H1 (cell line): Measurements from ENCODE around the gene GNG10.
"Not testable (repeated sequence)": the region's sequence is repeated elsewhere in the genome, so short reads cannot be mapped to it uniquely, and the experiment has no call there.

ENCODE experiments used
- CTCF ChIP-seq, 3 experiments: IDR thresholded peaks; 1 replicate in 2 of 3; 2 replicates in 1 of 3; pipeline versions ENCODE4 v1.5.1 to v1.6.1; 2011; ENCODE audit warnings: low read length in 3 of 3, mild to moderate bottlenecking in 3 of 3, inconsistent platforms in 2 of 3, low read depth in 1 of 3, moderate library complexity in 1 of 3; ENCODE audit not compliant: insufficient read depth in 1 of 3; ENCODE audit errors: control extremely low read depth in 1 of 3
- EP300 ChIP-seq, 2 experiments: IDR thresholded peaks; 1 replicate in 1 of 2; 2 replicates in 1 of 2; pipeline ENCODE4 v1.6.1; 2011 to 2012; ENCODE audit warnings: low read depth in 2 of 2, low read length in 2 of 2, mild to moderate bottlenecking in 2 of 2, borderline replicate concordance in 1 of 2, inconsistent platforms in 1 of 2, moderate library complexity in 1 of 2
- EZH2 ChIP-seq: fragments of 200-600 bp; sonication (generic); IDR thresholded peaks from 2 replicates; pipeline ENCODE4 v1.7.1; 2012; ENCODE audit warnings: low read depth, mild to moderate bottlenecking, moderate library complexity, low read length, inconsistent platforms; ENCODE audit not compliant: severe bottlenecking
- JUN ChIP-seq: IDR thresholded peaks from 2 replicates; pipeline ENCODE4 v1.6.1; 2011; ENCODE audit warnings: low read depth, mild to moderate bottlenecking, improper control_type of control experiment, low read length
- MAFK ChIP-seq: IDR thresholded peaks from 2 replicates; pipeline ENCODE4 v1.6.1; 2012; ENCODE audit warnings: low read depth, mild to moderate bottlenecking, improper control_type of control experiment, low read length
- POLR2A ChIP-seq, 2 experiments: IDR thresholded peaks; 1 replicate in 1 of 2; 2 replicates in 1 of 2; pipeline ENCODE4 v1.6.1; 2011; ENCODE audit warnings: low read depth in 2 of 2, low read length in 2 of 2, mild to moderate bottlenecking in 2 of 2; ENCODE audit errors: control extremely low read depth in 1 of 2
- RAD21 ChIP-seq, 2 experiments: IDR thresholded peaks in 1 of 2; conservative IDR thresholded peaks in 1 of 2; 2 replicates each; pipeline ENCODE4 v1.6.1; 2011; ENCODE audit warnings: low read depth in 2 of 2, low read length in 2 of 2, improper control_type of control experiment in 1 of 2, inconsistent platforms in 1 of 2, mild to moderate bottlenecking in 1 of 2, moderate library complexity in 1 of 2
- USF2 ChIP-seq: IDR thresholded peaks from 2 replicates; pipeline ENCODE4 v1.6.1; 2011; ENCODE audit warnings: low read length, improper control_type of control experiment
- ZNF274 ChIP-seq: IDR thresholded peaks from 2 replicates; pipeline ENCODE4 v1.7.0; 2012; ENCODE audit warnings: low read length, borderline replicate concordance; ENCODE audit errors: extremely low read depth

- not testable (repeated sequence) for TF ChIP-seq ZNF274; EP300 (IDR thresholded peaks at IDR 0.05; ENCODE audit: borderline replicate concordance in 1 of 2, low read depth in 2 of 2, low read length in 2 of 2); CTCF (IDR thresholded peaks at IDR 0.05; ENCODE audit: control extremely low read depth in 1 of 3, insufficient read depth in 1 of 3, low read depth in 1 of 3, low read length in 3 of 3); USF2; POLR2A (IDR thresholded peaks at IDR 0.05; ENCODE audit: control extremely low read depth in 1 of 2, low read depth in 2 of 2, low read length in 2 of 2); RAD21 (IDR thresholded peaks at IDR 0.05 in 1 of 2, conservative IDR thresholded peaks at IDR 0.05 in 1 of 2; ENCODE audit: low read depth in 2 of 2, low read length in 2 of 2); JUN; EZH2; MAFK
Observed at GRCh38 chr9:111617349-111617748, 44.1 kb upstream of the GNG10 start.
